Upper lobe of left lung (tissue), 6 donors: ENCODE measurements around the gene HELZ2. TPM values are rescaled to one million over a fixed set of nuclear protein-coding genes. Genes with fewer than 3 reads are reported as not detected.
A peak's percentile ranks its signal among the peaks of the same experiment; 100 is the strongest.

Source experiments
- ATAC-seq, 2 donors: fragments of 200-7000 bp; cut with Tn5 transposase; one replicate each; pipeline ENCODE4 v1.9.1; 2022; ENCODE audit warnings: mild to moderate bottlenecking in 2 of 2, moderate library complexity in 2 of 2; ENCODE audit not compliant: low FRiP score in 2 of 2
- DNase-seq, 2 donors: peaks; one replicate each; pipeline ENCODE4 v3.0.0-alpha.2; 2019 to 2020
- H3K27ac ChIP-seq, 4 donors: fragments of 200-600 bp; sonication (generic); one replicate each; pipeline ENCODE4 v1.5.1; 2016 to 2019
- H3K27me3 ChIP-seq, 4 donors: fragments of 200-600 bp; sonication (generic); one replicate each; pipeline ENCODE4 v1.5.1; 2017 to 2019
- H3K36me3 ChIP-seq, 4 donors: fragments of 200-600 bp; sonication (generic); one replicate each; pipeline ENCODE4 v1.5.1; 2016 to 2019
- H3K4me1 ChIP-seq, 4 donors: fragments of 200-600 bp; sonication (generic); one replicate each; pipeline ENCODE4 v1.5.1; 2018 to 2019
- H3K4me3 ChIP-seq, 4 donors: fragments of 200-600 bp; sonication (generic); one replicate each; pipeline ENCODE4 v1.5.1; 2017 to 2019; ENCODE audit warnings: mild to moderate bottlenecking in 2 of 4, moderate library complexity in 1 of 4
- H3K9me3 ChIP-seq, 4 donors: fragments of 200-600 bp; sonication (generic); one replicate each; pipeline ENCODE4 v1.5.1; 2018 to 2019
- CTCF ChIP-seq, 6 experiments: fragments of 450-650 bp in 4 of 6; fragments of 200-600 bp in 2 of 6; sonication (generic) in 2 of 6; IDR thresholded peaks; one replicate each; pipeline ENCODE4 v1.5.1; 2016 to 2019; ENCODE audit warnings: antibody characterized with exemption in 6 of 6
- EP300 ChIP-seq, 4 donors: sonication (generic); formaldehyde crosslinking; IDR thresholded peaks; one replicate each; pipeline ENCODE4 v1.5.1; 2017; ENCODE audit warnings: antibody characterized with exemption in 4 of 4, control low read depth in 2 of 4
- POLR2A ChIP-seq, 4 donors: fragments of 450-650 bp; IDR thresholded peaks; one replicate each; pipeline ENCODE4 v1.5.1; 2016 to 2017; ENCODE audit warnings: antibody characterized with exemption in 4 of 4, mild to moderate bottlenecking in 2 of 4
- POLR2AphosphoS5 ChIP-seq, 2 donors: sonication (generic); formaldehyde crosslinking; IDR thresholded peaks; one replicate each; pipeline ENCODE4 v1.5.1; 2017; ENCODE audit warnings: antibody characterized with exemption in 2 of 2
- WGBS, 2 donors: methylation state at CpG; one replicate each; pipeline ENCODE4 v1.1.5; 2017 to 2018; 5-methylcytosine and 5-hydroxymethylcytosine counted together
- total RNA-seq, 6 donors: library from RNA; depleted of rRNA in 4 of 6; stranded (reverse); fragments of >200 nt in 4 of 6; gene quantifications; one replicate each; pipeline versions ENCODE4 v1.1.0 to v1.2.1, GENCODE V29; 2016 to 2021
- donor health status: DM: no; HTN: no; CAD: no; lungs with moderate emphysema.
- donor health status: DM: no; HTN: yes; CAD: no; lungs with severe emphysema.

The HELZ2 gene
- total RNA-seq, 6 donors from 2014 or later: 40.1 to 102 (median 56.6) TPM

GRCh38 chr20:63591147-63591533 is 17.1 kb upstream of the HELZ2 start:
- ATAC-seq (no peak), DNase-seq (no peak)
- WGBS, 2 donors: 97 to 100% methylated on average over 4 of the region's 4 CpGs
- Histone ChIP-seq H3K4me3 (no peak overlapping the region), H3K27me3 (no peaks in the 10 kb centered on the region), H3K27ac (no peak overlapping the region), H3K36me3 (peaks cover 17 to 75% (median 64%) of the 10 kb centered on the region in 4 donors), H3K4me1 (no peaks in the 10 kb centered on the region), H3K9me3 (no peaks in the 10 kb centered on the region)
- no peak for TF ChIP-seq POLR2AphosphoS5 (IDR thresholded peaks at IDR 0.05)

GRCh38 chr20:63590218-63591146 is 16.4 kb upstream of the HELZ2 start:
- H3K27ac ChIP-seq: no peak overlapping the region
- ATAC-seq (no peak), DNase-seq (no peak)
- H3K4me3 ChIP-seq: no peak overlapping the region
- no peak for TF ChIP-seq POLR2A (IDR thresholded peaks at IDR 0.05)
- TF ChIP-seq EP300 (IDR thresholded peaks at IDR 0.05): no peak
- no peak for TF ChIP-seq CTCF (IDR thresholded peaks at IDR 0.05)
- no peak for TF ChIP-seq POLR2AphosphoS5 (IDR thresholded peaks at IDR 0.05)
- no peaks in the 10 kb centered on the region for H3K9me3 ChIP-seq
- WGBS, 2 donors: 92 to 94% methylated on average over 19 to 48 of the region's 52 CpGs
- no peaks in the 10 kb centered on the region for H3K4me1 ChIP-seq
- H3K27me3 ChIP-seq: no peaks in the 10 kb centered on the region
- H3K36me3 ChIP-seq: peaks cover 17 to 69% (median 58%) of the 10 kb centered on the region in 4 donors

- DNase-seq: no peak
- H3K4me1 ChIP-seq: no peaks in the 10 kb centered on the region
- no peak overlapping the region for H3K27ac ChIP-seq
- TF ChIP-seq POLR2AphosphoS5 (IDR thresholded peaks at IDR 0.05) (no peak), CTCF (IDR thresholded peaks at IDR 0.05) (no peak), EP300 (IDR thresholded peaks at IDR 0.05) (no peak), POLR2A (IDR thresholded peaks at IDR 0.05) (no peak)
- no peaks in the 10 kb centered on the region for H3K27me3 ChIP-seq
- H3K36me3 ChIP-seq: peaks cover 17 to 60% (median 53%) of the 10 kb centered on the region in 4 donors
- H3K4me3 ChIP-seq: no peak overlapping the region
- no peaks in the 10 kb centered on the region for H3K9me3 ChIP-seq
- ATAC-seq: no peak
- 94 to 96% methylated on average over 34 to 36 of the region's 38 CpGs for WGBS, 2 donors
Observed at GRCh38 chr20:63589261-63590217, 15.5 kb upstream of the HELZ2 start.

GRCh38 chr20:63588641-63589041 is 14.6 kb upstream of the HELZ2 start:
- TF ChIP-seq POLR2A (IDR thresholded peaks at IDR 0.05): no peak
- Histone ChIP-seq H3K27me3 (no peaks in the 10 kb centered on the region), H3K4me1 (no peaks in the 10 kb centered on the region), H3K4me3 (no peak overlapping the region), H3K9me3 (no peaks in the 10 kb centered on the region), H3K36me3 (peaks cover 17 to 51% (median 49%) of the 10 kb centered on the region in 4 donors), H3K27ac (no peak overlapping the region)
- 91 to 92% methylated on average over 10 to 11 of the region's 11 CpGs for WGBS, 2 donors
- ATAC-seq (no peak), DNase-seq (peak in 1 of 2 donors; percentile 54)

- ATAC-seq (no peak), DNase-seq (peak in 1 of 2 donors; percentile 27)
- H3K36me3 ChIP-seq: peaks cover 17 to 49% (median 45%) of the 10 kb centered on the region in 4 donors
- no peaks in the 10 kb centered on the region for H3K27me3 ChIP-seq
- no peaks in the 10 kb centered on the region for H3K4me1 ChIP-seq
- no peak for TF ChIP-seq POLR2A (IDR thresholded peaks at IDR 0.05)
- no peak for TF ChIP-seq POLR2AphosphoS5 (IDR thresholded peaks at IDR 0.05)
- 74 to 82% methylated on average over 15 to 19 of the region's 19 CpGs for WGBS, 2 donors
- no peak overlapping the region for H3K27ac ChIP-seq
- H3K9me3 ChIP-seq: no peaks in the 10 kb centered on the region
- no peak overlapping the region for H3K4me3 ChIP-seq
Observed at GRCh38 chr20:63587776-63588591, 13.9 kb upstream of the HELZ2 start.
